ENCODE data around the gene YWHAB.

Gene YWHAB

GRCh38 chr20:44952731-44953130, 67.2 kb downstream of the YWHAB start:
- no peak for DNase-seq (ENCODE audit: low read depth in 2 of 2)

- no peak for DNase-seq (ENCODE audit: low read depth in 2 of 2)
These were observed 68.7 kb downstream of the YWHAB start for GRCh38 chr20:44954211-44954610.

DNA sequence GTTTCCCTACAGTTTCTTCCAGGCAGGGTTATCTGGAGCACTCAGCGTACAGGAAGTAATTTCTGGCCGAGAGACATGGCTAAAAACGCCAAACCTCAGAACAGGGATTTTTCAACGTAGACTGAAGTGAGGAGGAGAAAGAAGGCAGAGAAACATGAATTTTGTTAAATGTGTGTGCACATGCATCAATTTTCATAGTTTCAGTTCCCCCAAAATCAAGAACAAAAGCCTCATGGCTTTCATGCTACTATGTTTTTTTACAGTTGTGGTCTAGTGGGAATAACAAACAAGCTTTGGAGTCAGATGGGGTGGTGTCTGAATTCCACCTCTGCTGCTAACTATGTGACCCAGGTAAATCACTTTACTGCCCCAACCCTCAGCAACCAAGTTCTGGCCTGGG, 69.8 kb downstream of the YWHAB start:
- no peak for DNase-seq (ENCODE audit: low read depth in 2 of 2)

DNA sequence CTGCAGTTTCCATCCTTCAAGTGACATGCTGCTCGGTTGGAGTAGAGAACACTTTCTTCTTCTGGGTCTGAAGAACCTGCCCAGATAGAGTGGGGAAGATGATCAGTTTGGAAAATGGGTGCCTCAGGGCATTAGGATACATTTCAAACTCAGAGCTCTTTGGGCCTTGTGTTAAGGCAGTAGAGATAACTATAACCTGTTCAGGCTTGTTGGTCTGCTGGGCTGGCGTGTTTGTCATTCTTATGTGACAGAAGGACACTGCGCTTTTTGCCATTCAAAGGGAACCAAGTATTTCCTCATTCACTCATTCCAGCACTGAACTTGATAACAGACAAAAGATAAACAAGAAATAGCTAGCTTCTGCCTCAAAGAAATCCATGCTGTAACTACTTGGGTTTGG, 70.9 kb downstream of the YWHAB start:
- DNase-seq (ENCODE audit: low read depth in 2 of 2) = no peak

Measured in stimulated activated CD4-positive, alpha-beta T cell treated with anti-CD3 and anti-CD28 coated beads, Interleukin-4, amount 100 ng/mL, for 48 hours (primary cell).